Activated CD4-positive, CD25-positive, alpha-beta regulatory T cell treated with anti-CD3 and anti-CD28 coated beads, Interleukin-2, amount 50 U/mL, for 24 hours (primary cell): ENCODE results near the gene PPRC1.
A peak's percentile ranks its signal among the peaks of the same experiment; 100 is the strongest.

Experiments
- ATAC-seq, 2 donors: fragments of 150-1000 bp; cut with Tn5 transposase; one replicate each; pipeline ENCODE4 v1.10.0; 2021; ENCODE audit warnings: mild to moderate bottlenecking in 1 of 2, moderate library complexity in 1 of 2

The PPRC1 gene

DNA sequence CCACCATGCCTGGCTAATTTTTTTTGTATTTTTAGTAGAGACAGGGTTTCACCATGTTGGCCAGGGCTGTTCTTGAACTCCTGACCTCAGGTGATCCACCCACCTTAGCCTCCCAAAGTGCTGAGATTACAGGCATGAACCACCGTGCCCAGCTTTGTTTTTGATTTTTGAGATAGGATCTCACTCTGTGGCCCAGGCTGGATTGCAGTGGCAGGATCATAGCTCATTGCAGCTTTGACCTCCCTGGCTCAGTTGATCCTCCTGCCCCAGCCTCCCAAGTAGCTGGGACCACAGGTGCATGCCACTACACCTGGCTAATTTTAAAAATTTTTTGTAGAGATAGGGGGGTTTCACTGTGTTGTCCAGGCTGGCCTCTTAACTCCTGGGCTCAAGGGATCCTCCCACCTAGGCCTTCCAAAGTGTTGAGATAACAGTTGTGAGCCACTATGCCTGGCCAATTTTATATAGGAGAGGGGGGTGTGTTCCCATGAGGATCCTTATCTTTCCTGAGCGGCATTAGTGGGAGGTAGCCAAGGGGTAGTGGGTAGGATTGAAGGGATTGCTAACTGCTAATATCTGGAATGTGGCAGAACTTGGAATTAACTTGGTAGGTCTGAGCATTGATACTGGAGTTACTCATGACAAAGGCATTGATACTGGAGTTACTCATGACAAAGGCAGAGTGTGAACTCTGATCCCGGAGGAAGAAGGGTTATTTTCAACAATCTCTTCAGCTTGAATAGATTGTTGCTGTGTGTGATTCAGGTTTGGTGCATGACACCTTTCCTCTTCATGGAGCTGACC, 18.3 kb downstream of the PPRC1 start:
- no peak for ATAC-seq

DNA sequence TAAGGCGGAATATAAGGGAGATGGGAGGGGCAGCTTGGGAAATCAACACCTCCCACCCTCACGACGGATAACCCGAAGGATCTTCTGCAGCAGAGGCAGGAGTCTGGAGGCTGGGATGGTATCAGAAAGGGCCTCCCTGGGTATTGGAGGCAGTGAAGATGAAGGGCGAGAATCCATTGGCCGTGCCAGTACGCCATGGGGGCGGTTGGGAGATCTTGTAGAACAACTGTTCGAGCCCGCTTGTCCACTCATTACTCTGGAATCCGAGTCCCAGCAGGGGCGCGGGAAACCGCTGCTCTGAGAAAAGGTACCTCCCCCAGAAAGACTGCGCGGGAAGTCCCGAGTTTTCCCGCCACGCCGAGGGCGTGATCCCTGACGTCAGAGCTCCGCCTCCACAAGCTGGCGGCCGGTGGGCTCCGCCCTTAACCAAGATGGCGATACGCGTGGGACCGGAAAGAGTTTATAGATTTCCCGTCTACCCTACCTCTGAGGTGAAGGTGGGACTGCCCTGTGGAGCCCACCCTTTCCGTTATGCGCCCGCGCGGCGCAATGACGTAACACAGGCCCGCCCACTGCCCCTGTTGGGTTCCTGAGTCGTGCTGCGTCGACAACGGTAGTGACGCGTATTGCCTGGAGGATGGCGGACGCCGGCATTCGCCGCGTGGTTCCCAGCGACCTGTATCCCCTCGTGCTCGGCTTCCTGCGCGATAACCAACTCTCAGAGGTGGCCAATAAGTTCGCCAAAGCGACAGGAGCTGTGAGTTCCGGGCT, 19.1 kb downstream of the PPRC1 start, which contains the start of gene NOLC1:
Gene NOLC1 (plus strand): TSS at position 616 of the 771 bp plus-strand sequence. CDS start 22 bp downstream, at position 638.
- peak; percentile 94 to 95 for ATAC-seq

GRCh38 chr10:102152545-102152890, 19.7 kb downstream of the PPRC1 start:
- peak; percentile 24 to 32 for ATAC-seq

GRCh38 chr10:102153093-102153620, 20.3 kb downstream of the PPRC1 start:
- no peak for ATAC-seq

DNA sequence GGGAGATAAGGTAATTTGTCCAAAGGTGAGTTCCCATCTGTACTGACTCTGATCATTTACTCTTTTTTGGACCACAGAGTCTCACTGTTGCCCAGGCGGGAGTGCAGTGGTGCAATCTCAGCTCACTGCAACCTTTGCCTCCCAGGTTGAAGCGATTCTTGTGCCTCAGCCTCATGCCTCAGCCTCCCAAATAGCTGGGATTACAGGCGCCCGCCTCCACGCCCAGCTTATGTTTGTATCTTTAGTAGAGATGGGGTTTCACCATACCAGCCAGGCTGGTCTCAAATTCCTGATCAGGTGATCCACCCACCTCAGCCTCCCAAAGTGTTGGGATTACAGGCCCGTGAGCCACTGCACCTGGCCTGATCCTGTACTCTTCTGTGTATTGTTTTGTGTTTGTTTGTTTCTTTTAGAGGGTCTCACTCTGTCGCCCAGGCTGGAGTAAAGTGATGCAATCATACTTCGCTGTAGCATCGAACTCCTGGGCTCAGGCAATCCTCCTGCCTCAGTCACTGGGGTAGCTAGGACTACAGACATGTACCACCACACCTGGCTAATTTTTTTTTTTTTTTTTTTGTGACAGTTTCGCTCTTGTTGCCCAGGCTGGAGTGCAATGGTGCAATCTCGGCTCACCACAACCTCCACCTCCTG, 21.8 kb downstream of the PPRC1 start:
- ATAC-seq, result no peak

DNA sequence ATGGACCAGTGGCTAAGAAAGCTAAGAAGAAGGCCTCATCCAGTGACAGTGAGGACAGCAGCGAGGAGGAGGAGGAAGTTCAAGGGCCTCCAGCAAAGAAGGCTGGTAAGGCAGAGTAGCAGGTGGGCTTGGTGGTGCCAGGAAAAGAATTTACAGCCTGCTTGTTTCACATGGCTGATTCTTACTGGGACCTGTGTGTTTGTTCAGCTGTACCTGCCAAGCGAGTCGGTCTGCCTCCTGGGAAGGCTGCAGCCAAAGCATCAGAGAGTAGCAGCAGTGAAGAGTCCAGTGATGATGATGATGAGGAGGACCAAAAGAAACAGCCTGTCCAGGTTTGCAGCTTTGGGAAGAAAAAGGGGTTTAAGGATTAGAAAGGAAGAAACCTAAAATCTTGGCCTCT, 24.4 kb downstream of the PPRC1 start:
- ATAC-seq, result no peak

DNA sequence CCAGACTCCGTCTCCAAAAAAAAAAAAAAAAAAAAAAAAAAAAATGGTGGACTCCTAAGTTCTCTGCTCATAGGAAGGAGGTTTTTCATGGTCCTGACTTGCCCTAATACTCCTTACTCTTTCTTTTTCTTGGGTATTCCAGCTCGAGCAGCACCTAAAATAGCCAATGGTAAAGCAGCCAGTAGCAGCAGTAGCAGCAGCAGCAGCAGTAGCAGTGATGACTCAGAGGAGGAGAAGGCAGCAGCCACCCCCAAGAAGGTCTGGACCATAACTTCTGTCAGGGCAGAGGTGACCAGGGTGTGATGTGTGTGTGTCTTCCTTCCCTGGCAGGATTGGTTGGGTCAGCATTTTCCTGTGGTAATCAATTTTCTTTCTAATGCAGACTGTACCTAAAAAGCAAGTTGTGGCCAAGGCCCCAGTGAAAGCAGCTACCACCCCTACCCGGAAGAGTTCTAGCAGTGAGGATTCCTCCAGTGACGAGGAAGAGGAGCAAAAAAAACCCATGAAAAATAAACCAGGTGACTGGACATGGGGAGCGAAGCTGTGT, 26.3 kb downstream of the PPRC1 start:
- ATAC-seq, result no peak

- ATAC-seq, result no peak
Observed at GRCh38 chr10:102159831-102160230, 27.0 kb downstream of the PPRC1 start.

GRCh38 chr10:102163342-102163989, 30.6 kb downstream of the PPRC1 start:
- ATAC-seq, result no peak

GRCh38 chr10:102167861-102168260, 35.0 kb downstream of the PPRC1 start:
- ATAC-seq, result no peak

DNA sequence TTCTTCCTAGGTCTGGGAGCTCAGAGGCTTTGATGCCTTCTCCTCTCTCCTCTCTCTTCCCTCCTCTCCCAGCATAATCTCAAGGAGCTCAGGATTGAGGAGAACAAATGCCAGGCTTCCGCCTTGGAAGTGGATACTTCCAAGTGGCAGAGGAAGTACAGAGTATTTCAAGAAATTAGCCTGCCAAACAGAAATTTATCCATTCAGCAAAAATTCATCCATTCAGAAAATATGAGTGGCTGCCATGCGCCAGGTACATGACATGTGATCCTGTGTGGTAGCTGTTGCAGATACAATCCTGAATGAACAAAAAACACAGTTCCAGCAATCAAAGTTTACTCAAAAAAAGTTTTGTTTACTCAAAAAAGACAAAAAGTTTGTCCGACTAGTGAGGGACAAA, 37.8 kb downstream of the PPRC1 start:
- ATAC-seq, result no peak

DNA sequence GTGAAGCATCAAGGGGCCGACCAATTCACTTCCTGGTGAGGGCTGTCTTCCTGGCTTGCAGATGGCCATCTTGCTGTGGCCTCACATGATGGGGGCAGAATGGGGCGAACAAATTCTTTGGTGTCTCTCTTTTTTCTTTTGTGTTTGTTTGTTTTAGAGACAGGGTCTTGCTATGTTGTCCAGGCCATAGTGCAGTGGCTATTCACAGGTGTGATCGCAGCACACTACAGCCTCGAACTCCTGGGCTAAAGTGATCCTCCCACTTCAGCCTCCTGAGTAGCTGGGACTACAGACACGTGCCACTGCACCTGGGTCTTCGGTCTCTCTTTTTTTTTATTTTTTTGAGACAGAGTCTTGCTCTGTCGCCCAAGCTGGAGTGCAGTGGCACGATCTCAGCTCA, 39.4 kb downstream of the PPRC1 start:
- ATAC-seq, result no peak

DNA sequence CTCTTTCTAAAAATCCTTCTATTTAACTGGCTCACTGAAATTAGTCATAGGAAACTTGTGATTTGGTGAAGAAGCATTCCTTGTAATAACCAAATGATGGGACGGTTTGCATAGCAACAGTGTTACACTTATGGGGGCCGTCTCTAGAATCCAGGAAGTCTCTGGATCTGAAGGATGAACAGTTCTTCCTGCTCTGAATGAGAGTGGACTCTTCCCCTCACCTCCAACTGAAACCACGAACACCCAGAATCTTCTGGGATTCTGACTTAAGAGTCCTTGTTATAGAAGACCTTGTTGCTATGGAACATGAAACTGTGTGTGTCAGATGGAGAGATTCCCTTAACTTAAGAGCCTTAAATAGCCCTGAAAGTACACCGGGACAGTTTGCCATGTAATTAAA, 42.6 kb downstream of the PPRC1 start:
- ATAC-seq, result no peak

GRCh38 chr10:102184606-102185005, 51.8 kb downstream of the PPRC1 start:
- no peak for ATAC-seq

DNA sequence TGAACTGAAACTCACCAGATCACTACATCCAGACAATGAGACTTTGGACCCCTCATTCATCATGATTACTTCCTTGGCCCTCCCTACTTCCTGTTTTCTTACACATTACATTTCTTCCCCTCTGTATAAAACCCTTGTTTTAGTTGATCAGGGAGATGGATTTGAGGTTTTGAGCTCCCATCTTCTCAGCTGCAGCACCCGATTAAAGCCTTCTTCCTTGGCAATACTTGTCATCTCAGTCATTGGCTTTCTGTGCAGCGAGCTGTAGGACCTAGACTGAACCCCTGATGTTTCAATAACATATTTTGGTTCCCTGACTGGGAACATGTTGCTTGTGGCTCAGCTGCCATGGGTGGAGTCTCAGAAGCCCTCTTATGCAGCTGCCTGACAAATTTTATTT, 52.4 kb downstream of the PPRC1 start:
- ATAC-seq, result no peak

DNA sequence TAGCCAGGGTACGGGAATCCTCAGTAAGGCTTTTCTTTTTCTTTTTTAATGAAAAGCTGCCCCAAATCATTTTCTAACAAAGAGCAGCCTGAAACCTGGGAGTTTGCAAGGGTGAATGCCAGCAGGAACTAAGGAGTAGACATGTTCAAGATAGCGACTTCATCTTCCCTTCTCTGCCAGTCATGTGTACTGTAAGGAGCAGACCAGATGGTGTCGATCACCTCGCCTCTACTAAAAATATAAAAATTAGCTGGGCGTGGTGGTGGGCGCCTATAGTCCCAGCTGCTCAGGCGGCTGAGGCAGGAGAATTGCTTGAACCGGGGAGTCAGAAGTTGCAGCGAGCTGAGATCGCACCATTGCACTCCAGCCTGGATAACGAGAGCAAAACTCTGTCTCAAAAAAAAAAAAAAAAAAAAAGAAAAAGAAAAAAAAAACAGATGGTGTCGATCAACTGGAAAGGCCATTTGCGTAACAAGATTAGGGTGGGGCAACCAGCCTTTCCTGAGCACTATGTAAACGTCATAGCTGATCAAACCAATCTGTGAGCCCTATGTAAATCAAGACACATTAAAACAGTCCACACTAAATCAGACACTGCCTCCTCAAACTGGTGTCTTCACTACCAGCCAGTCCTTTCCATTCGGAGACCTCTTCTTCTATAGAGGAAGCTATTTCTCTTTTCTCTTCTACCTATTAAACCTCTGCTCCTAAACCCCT, 53.1 kb downstream of the PPRC1 start:
- no peak for ATAC-seq

DNA sequence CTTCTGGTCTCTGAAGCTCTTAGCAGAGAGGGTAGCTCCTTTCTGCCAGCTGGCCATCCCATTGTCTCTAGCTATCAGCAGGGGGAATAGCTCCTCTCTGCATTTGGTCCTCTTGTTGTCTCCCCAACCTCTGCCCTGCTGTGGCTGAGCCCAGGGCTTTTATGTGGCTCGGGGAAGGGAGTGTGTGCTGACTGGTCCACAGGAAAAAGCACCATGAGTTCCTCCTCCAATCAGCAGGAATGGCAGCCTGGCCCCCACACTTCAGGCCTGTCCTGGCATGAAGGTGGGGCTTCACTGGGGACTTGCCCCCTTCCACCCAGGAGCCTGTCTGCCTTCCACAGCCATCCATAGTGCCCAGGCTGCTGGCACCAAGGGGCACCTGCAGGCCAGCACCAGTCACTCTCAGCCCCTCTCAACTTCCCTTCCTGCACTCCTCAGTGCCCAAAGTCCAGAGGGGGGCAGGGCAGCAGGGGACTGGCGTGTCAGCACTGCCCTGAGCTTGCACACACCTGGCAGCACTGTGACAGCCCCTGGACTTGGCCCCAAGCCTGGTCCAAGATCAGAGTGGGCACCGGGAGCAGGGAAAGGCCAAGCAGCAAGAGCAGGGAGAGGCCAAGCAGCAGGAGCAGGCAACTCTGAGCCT, 55.6 kb downstream of the PPRC1 start:
- ATAC-seq, result no peak

GRCh38 chr10:102188941-102189898, 56.4 kb downstream of the PPRC1 start:
- ATAC-seq, result peak; percentile 72 to 87

DNA sequence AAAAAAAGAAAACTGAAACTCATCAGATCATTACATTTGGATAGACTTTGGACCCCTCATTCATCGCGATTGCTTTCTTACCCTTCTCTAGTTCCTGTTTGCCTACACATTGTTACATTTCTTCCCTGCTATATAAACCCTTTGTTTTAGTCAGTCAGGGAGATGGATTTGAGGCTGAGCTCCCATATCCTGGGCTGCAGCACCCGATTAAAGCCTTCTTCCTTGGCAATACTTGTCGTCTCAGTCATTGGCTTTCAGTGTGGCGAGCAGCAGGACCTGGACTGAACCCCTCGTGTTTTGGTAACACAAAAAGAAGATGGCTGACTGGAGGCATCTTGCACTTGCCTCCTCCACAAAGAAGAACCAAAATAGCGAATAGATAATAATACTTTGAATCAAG, 59.1 kb downstream of the PPRC1 start:
- ATAC-seq, result no peak

DNA sequence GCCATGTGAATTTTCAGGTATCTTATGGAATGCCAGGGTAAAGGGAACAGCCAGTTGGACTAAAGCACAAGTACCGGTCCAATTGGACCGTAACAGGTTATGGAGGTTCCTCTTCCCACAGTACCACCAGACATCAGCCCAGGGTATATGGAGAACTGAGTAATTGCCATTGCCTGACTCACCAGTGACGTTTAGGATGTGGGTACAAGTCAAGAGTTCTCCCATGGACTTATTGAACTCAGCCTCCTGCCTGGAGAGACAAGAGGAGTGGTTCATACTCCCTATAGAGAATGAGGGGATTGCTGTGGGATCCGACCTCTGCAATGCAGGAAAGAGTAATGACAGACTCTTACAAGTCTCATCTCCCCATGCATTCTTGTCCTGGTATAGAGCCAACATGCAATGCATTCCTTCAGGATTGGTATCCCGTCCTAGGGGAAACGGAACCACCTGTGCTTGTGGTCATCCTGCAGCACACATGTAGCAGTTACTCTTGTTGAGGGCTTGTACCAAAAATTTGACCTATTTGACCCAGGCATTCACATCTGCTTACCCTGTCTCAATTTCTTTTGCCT, 62.5 kb downstream of the PPRC1 start:
- no peak for ATAC-seq
